Fibroblast of lung (primary cell): ENCODE measurements around the gene SPDYE17.
"Not testable (repeated sequence)": the region's sequence is repeated elsewhere in the genome, so short reads cannot be mapped to it uniquely, and the experiment has no call there.

Experiments
- EZH2 ChIP-seq: IDR thresholded peaks from 2 replicates; pipeline ENCODE4 v1.5.1; 2012; ENCODE audit warnings: low read length, control low read depth, mild to moderate bottlenecking; ENCODE audit errors: missing control alignments
- TF ChIP-seq, protein P1 (sequence below), 2 donors: IDR thresholded peaks in 1 of 2; conservative IDR thresholded peaks in 1 of 2; 1 replicate in 1 of 2; 2 replicates in 1 of 2; pipeline ENCODE4 v1.5.1; 2011 to 2012; ENCODE audit warnings: low read length in 2 of 2, control low read depth in 1 of 2, inconsistent platforms in 1 of 2, low read depth in 1 of 2, mild to moderate bottlenecking in 1 of 2

- TF ChIP-seq, protein P1, sequence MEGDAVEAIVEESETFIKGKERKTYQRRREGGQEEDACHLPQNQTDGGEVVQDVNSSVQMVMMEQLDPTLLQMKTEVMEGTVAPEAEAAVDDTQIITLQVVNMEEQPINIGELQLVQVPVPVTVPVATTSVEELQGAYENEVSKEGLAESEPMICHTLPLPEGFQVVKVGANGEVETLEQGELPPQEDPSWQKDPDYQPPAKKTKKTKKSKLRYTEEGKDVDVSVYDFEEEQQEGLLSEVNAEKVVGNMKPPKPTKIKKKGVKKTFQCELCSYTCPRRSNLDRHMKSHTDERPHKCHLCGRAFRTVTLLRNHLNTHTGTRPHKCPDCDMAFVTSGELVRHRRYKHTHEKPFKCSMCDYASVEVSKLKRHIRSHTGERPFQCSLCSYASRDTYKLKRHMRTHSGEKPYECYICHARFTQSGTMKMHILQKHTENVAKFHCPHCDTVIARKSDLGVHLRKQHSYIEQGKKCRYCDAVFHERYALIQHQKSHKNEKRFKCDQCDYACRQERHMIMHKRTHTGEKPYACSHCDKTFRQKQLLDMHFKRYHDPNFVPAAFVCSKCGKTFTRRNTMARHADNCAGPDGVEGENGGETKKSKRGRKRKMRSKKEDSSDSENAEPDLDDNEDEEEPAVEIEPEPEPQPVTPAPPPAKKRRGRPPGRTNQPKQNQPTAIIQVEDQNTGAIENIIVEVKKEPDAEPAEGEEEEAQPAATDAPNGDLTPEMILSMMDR (conservative IDR thresholded peaks at IDR 0.05 in 1 of 2, IDR thresholded peaks at IDR 0.05 in 1 of 2; ENCODE audit: low read depth in 1 of 2, low read length in 2 of 2) = not testable (repeated sequence)
- TF ChIP-seq EZH2 = not testable (repeated sequence)
Measured at GRCh38 chr7:76977761-76978367, 54.3 kb downstream of the SPDYE17 start.
